ENCODE results near the gene MCOLN3.

The MCOLN3 gene

DNA sequence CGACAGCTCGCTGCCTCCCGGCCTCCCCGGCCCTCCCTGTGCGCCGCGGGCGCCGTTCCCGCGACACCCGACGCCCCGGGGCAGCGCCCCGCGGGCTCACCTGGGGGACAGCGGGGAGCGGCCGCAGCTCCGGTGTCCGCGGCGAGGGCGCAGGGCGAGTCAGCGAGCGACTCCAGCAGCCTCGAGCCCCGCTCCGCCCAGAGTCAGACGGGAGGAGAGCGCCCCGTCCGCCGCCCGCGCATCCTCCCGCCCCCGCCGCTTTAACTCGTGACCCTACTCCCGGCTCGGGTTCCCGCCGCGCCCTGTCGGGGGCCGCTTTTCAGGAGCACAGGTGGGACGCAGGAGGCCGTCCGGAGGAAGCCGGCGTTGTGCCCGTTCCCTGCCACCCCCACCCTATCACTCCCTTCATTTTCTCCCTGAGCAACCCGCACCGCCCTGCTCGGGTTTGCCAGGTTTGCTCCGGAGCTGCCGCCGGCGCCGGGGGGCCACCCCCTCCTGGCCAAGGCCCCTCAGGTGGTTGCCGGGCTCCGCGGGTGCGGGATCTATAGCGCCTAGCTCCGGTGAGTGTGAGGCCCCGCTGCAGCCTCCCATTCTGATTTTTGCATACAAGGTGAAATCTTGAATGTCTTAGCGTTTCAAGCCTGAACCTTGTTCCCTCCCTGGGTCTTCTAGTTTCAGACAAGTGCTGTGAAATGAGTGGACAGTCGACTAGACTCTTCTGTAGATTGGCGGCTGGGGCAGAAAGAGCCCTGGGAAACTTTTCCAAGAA is at the start of gene MCOLN3:
TSS of gene MCOLN3 (minus strand) at position 205 of the 769 bp plus-strand sequence. CDS start 3,140 bp downstream, outside the sequence.
- no peak for DNase-seq (ENCODE audit: extremely low read depth, low read depth)
- TF ChIP-seq CTCF (IDR thresholded peaks at IDR 0.05; ENCODE audit: low read depth, low read length, missing control alignments), result no peak

DNA sequence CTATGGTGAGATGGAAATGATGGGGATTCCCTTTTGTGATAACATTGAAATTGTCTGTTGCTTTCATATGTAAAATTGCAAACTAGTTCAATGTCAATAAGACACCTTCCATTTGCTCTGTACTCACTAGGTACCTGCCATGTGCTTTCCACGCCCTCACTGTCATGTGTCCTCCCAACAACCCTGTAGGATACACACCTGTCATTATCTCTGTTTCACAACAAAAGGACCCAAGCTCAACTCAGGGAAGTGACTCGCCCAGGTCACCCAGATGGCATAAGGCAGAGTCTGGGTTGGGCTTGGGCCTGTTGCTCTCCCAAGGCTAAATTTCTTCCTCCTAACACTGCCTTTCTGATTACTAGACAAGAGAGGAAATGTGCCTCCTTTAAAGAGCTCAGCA is 45.3 kb upstream of the MCOLN3 start:
- no peak for TF ChIP-seq CTCF (IDR thresholded peaks at IDR 0.05; ENCODE audit: low read depth, low read length, missing control alignments)
- no peak overlapping the region for H3K4me3 ChIP-seq (replicated peaks; ENCODE audit: low read depth, low read length)
- no peak for DNase-seq (ENCODE audit: extremely low read depth, low read depth)

More for the DNA sequence above, at the start of gene MCOLN3:
- peak within 1 kb of the TSS; percentile 42 for H3K4me3 ChIP-seq (replicated peaks; ENCODE audit: low read depth, low read length)

GRCh38 chr1:85091671-85092280 is 43.5 kb upstream of the MCOLN3 start:
- no peak overlapping the region for H3K4me3 ChIP-seq (replicated peaks; ENCODE audit: low read depth, low read length)
- TF ChIP-seq CTCF (IDR thresholded peaks at IDR 0.05; ENCODE audit: low read depth, low read length, missing control alignments), result no peak
- DNase-seq (ENCODE audit: extremely low read depth, low read depth), result no peak

DNA sequence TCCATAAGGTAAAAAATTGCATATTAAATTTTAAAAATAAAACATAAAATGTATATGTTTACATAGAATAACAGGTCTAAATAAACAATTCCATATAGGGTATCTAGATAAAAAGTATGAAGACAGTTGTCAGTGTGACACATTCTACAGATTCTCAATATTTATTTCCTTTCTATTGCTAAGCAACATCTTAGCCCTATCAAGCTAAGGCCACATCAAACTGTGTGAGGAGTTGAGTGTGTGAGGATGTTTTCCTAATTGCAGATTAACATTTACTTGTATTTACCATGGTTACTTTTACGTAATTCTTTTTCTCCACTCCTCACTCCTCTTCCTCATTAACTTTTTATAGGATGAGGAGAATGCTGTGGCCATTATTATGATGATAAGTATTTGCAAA is 41.9 kb upstream of the MCOLN3 start:
- H3K4me3 ChIP-seq (replicated peaks; ENCODE audit: low read depth, low read length), result no peak overlapping the region
- TF ChIP-seq CTCF (IDR thresholded peaks at IDR 0.05; ENCODE audit: low read depth, low read length, missing control alignments), result no peak

GRCh38 chr1:85089203-85089602 is 40.9 kb upstream of the MCOLN3 start:
- no peak overlapping the region for H3K4me3 ChIP-seq (replicated peaks; ENCODE audit: low read depth, low read length)
- DNase-seq (ENCODE audit: extremely low read depth, low read depth), result no peak

More for the DNA sequence above, 41.9 kb upstream of the MCOLN3 start:
- DNase-seq (ENCODE audit: extremely low read depth, low read depth), result no peak

DNA sequence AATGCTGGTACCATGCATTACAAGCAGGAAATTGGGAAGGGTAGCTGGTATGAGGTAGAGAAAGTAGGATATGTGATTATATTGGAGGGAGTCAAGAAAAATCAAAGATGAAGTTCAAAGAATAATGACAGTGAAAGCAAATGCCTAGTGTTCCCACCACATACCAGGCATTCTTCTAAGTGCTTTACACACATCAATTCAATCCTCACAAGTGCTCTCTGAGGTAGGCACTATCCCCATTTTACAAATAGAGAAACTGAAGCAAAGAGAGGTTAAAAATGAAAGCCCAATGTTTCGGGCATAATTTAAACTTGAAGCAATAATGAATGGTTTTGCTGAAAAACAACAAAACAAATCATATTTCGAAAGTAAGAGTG is 40.1 kb upstream of the MCOLN3 start:
- TF ChIP-seq CTCF (IDR thresholded peaks at IDR 0.05; ENCODE audit: low read depth, low read length, missing control alignments), result no peak
- DNase-seq (ENCODE audit: extremely low read depth, low read depth), result no peak
- H3K4me3 ChIP-seq (replicated peaks; ENCODE audit: low read depth, low read length), result no peak overlapping the region

More at GRCh38 chr1:85089203-85089602, 40.9 kb upstream of the MCOLN3 start:
- no peak for TF ChIP-seq CTCF (IDR thresholded peaks at IDR 0.05; ENCODE audit: low read depth, low read length, missing control alignments)

Measured in HFF-Myc (cell line).